HG03064 (cell line): ENCODE measurements around the gene HDAC4.
"Not testable (repeated sequence)": the region's sequence is repeated elsewhere in the genome, so short reads cannot be mapped to it uniquely, and the experiment has no call there.

Experiments
- ATAC-seq: cut with Tn5 transposase; IDR thresholded peaks from one replicate; pipeline ENCODE4 v1.9.1; 2021; ENCODE audit warnings: low read depth; ENCODE audit not compliant: unreplicated experiment

The HDAC4 gene

GRCh38 chr2:239085201-239085992 lies 315.4 kb downstream of the HDAC4 start:
- ATAC-seq = no peak

- ATAC-seq = no peak
Observed at GRCh38 chr2:239084007-239084406, 316.8 kb downstream of the HDAC4 start.

- no peak for ATAC-seq
Observed at GRCh38 chr2:239082425-239082824, 318.4 kb downstream of the HDAC4 start.

GRCh38 chr2:239081622-239082021 lies 319.2 kb downstream of the HDAC4 start:
- no peak for ATAC-seq

- no peak for ATAC-seq
Observed at GRCh38 chr2:239081046-239081445, 319.8 kb downstream of the HDAC4 start.

- ATAC-seq = no peak
Observed at GRCh38 chr2:239079671-239080294, 321.0 kb downstream of the HDAC4 start.

- no peak for ATAC-seq
Observed at GRCh38 chr2:239078128-239078924, 322.5 kb downstream of the HDAC4 start.

GRCh38 chr2:239077260-239077659 lies 323.6 kb downstream of the HDAC4 start:
- ATAC-seq = no peak

GRCh38 chr2:239075918-239076758 lies 324.7 kb downstream of the HDAC4 start:
- no peak for ATAC-seq

GRCh38 chr2:239073745-239074530 lies 326.9 kb downstream of the HDAC4 start:
- no peak for ATAC-seq

GRCh38 chr2:239073270-239073669 lies 327.6 kb downstream of the HDAC4 start:
- ATAC-seq = no peak

- ATAC-seq = no peak
Observed at GRCh38 chr2:239072786-239073185, 328.0 kb downstream of the HDAC4 start.

- ATAC-seq = no peak
Observed at GRCh38 chr2:239070466-239070865, 330.4 kb downstream of the HDAC4 start.

- ATAC-seq = not testable (repeated sequence)
Observed at GRCh38 chr2:239069362-239070333, 331.2 kb downstream of the HDAC4 start.

GRCh38 chr2:239068411-239068810 lies 332.4 kb downstream of the HDAC4 start:
- ATAC-seq = no peak

- no peak for ATAC-seq
Observed at GRCh38 chr2:239067196-239067865, 333.5 kb downstream of the HDAC4 start.

- no peak for ATAC-seq
Observed at GRCh38 chr2:239066597-239066996, 334.2 kb downstream of the HDAC4 start.

- ATAC-seq = no peak
Observed at GRCh38 chr2:239065962-239066361, 334.9 kb downstream of the HDAC4 start.
